A549 (cell line): Measurements from ENCODE around the gene BAIAP2L1. TPM values are rescaled to one million over a fixed set of nuclear protein-coding genes. Genes with fewer than 3 reads are reported as not detected.
"Not testable (repeated sequence)": the region's sequence is repeated elsewhere in the genome, so short reads cannot be mapped to it uniquely, and the experiment has no call there.

Experiments used
- ATAC-seq, 2 experiments: fragments of 200-7000 bp in 1 of 2; fragments of >200 bp in 1 of 2; cut with Nextera tagmentation in 1 of 2; cut with Tn5 transposase in 1 of 2; 3 replicates each; pipeline versions ENCODE4 v1.8.0 to v1.9.1; 2018 to 2020; ENCODE audit warnings: mild to moderate bottlenecking in 1 of 2, moderate library complexity in 1 of 2
- CTCF ChIA-PET: fragments of 300-600 bp; sonication (Branson Sonifier 250); formaldehyde crosslinking; extraction: SDS; loops from one replicate; lab custom pipeline; 2021; ENCODE audit warnings: antibody characterized with exemption, inconsistent platforms; lab: Yijun Ruan, JAX
- POLR2A ChIA-PET: fragments of 350-600 bp; formaldehyde crosslinking; extraction: SDS; loops from one replicate; lab custom pipeline; 2021; ENCODE audit warnings: antibody characterized with exemption, inconsistent platforms; lab: Yijun Ruan, JAX
- DNase-seq, 2 experiments: peaks; one replicate each; pipeline versions ENCODE4 v3.0.0 to v3.0.0-alpha.2; 2011 to 2016; ENCODE audit warnings: low read depth in 1 of 2, low spot score in 1 of 2
- FAIRE-seq: peaks from 2 replicates; lab custom pipeline; 2011; peaks lifted over from hg19 to GRCh38; lab: Jason Lieb, UNC
- H3K27ac ChIP-seq, 2 experiments: fragments of >200 bp; sonication (Bioruptor Twin); formaldehyde crosslinking; 3 replicates each; pipeline ENCODE4 v1.5.1; 2016 to 2017
- H3K4me1 ChIP-seq: fragments of >200 bp; sonication (Bioruptor Twin); formaldehyde crosslinking; 3 replicates; pipeline ENCODE4 v1.6.1; 2016
- H3K4me2 ChIP-seq: fragments of >200 bp; sonication (Bioruptor Twin); formaldehyde crosslinking; 3 replicates; pipeline ENCODE4 v1.6.1; 2016
- H3K4me3 ChIP-seq: fragments of >200 bp; sonication (Bioruptor Twin); formaldehyde crosslinking; 3 replicates; pipeline ENCODE4 v1.5.1; 2016
- H3K9me3 ChIP-seq: fragments of >200 bp; sonication (Bioruptor Twin); formaldehyde crosslinking; 3 replicates; pipeline ENCODE4 v1.6.1; 2016
- CBX2 ChIP-seq: fragments of 200-600 bp; sonication (generic); IDR thresholded peaks from 2 replicates; pipeline ENCODE4 v1.6.1; 2016; ENCODE audit warnings: low read depth, mild to moderate bottlenecking, borderline replicate concordance
- EHF ChIP-seq: fragments of 250-450 bp; sonication (Bioruptor Pico); IDR thresholded peaks from 2 replicates; pipeline ENCODE4 v1.5.0; 2020; ENCODE audit warnings: mild to moderate bottlenecking
- EP300 ChIP-seq, 2 experiments: fragments of >200 bp; sonication (Bioruptor Twin); formaldehyde crosslinking; IDR thresholded peaks; 2 replicates in 1 of 2; 3 replicates in 1 of 2; pipeline ENCODE4 v1.6.1; 2016 to 2017
- FOSL2 ChIP-seq, 2 experiments: fragments of 450-650 bp in 1 of 2; fragments of >200 bp in 1 of 2; sonication (Bioruptor Twin) in 1 of 2; formaldehyde crosslinking; IDR thresholded peaks; 2 replicates each; pipeline versions ENCODE4 v1.5.0 to v1.6.1; 2016 to 2020; ENCODE audit warnings: mild to moderate bottlenecking in 1 of 2, moderate library complexity in 1 of 2
- GATA3 ChIP-seq: IDR thresholded peaks from 2 replicates; pipeline ENCODE4 v1.6.1; 2012; ENCODE audit warnings: borderline replicate concordance
- HOXB13 ChIP-seq: fragments of 250-450 bp; sonication (Bioruptor Pico); IDR thresholded peaks from 2 replicates; pipeline ENCODE4 v1.5.0; 2020; ENCODE audit warnings: low read depth, mild to moderate bottlenecking, moderate library complexity
- JUNB ChIP-seq: fragments of >200 bp; sonication (Bioruptor Twin); formaldehyde crosslinking; IDR thresholded peaks from 2 replicates; pipeline ENCODE4 v1.6.1; 2016
- KDM1A ChIP-seq: fragments of 200-600 bp; sonication (generic); IDR thresholded peaks from 2 replicates; pipeline ENCODE4 v1.6.1; 2016; ENCODE audit warnings: low read depth, mild to moderate bottlenecking
- KDM5A ChIP-seq: fragments of 200-600 bp; sonication (generic); IDR thresholded peaks from 2 replicates; pipeline ENCODE4 v1.6.1; 2016; ENCODE audit warnings: antibody characterized with exemption, mild to moderate bottlenecking
- MAFK ChIP-seq: fragments of 450-650 bp; IDR thresholded peaks from 2 replicates; pipeline ENCODE4 v1.6.1; 2014; ENCODE audit not compliant: partially characterized antibody
- MAZ ChIP-seq: fragments of 150-350 bp; IDR thresholded peaks from 2 replicates; pipeline ENCODE4 v1.6.1; 2014; ENCODE audit warnings: antibody characterized with exemption, low read depth, low read length, borderline replicate concordance
- NFE2L2 ChIP-seq: fragments of 150-350 bp; conservative IDR thresholded peaks from 2 replicates; pipeline ENCODE4 v1.6.1; 2014; ENCODE audit warnings: low read length
- POLR2AphosphoS2 ChIP-seq: conservative IDR thresholded peaks from 2 replicates; pipeline ENCODE4 v1.6.1; 2012; ENCODE audit warnings: low read length, improper control_type of control experiment, inconsistent platforms
- RAD21 ChIP-seq, 2 experiments: fragments of >200 bp in 1 of 2; sonication (Bioruptor Twin) in 1 of 2; formaldehyde crosslinking in 1 of 2; IDR thresholded peaks in 1 of 2; conservative IDR thresholded peaks in 1 of 2; 2 replicates in 1 of 2; 3 replicates in 1 of 2; pipeline ENCODE4 v1.6.1; 2012 to 2018; ENCODE audit warnings: inconsistent platforms in 1 of 2
- RARB ChIP-seq: fragments of 250-450 bp; sonication (Bioruptor Pico); IDR thresholded peaks from 2 replicates; pipeline ENCODE4 v1.8.0; 2021; ENCODE audit warnings: mild to moderate bottlenecking, moderate library complexity
- RCOR1 ChIP-seq: fragments of 150-350 bp; IDR thresholded peaks from 2 replicates; pipeline ENCODE4 v1.6.1; 2014; ENCODE audit warnings: antibody characterized with exemption, low read length, low read depth
- RFX5 ChIP-seq: fragments of 450-650 bp; IDR thresholded peaks from 2 replicates; pipeline ENCODE4 v1.7.1; 2014; ENCODE audit warnings: antibody characterized with exemption, mild to moderate bottlenecking, moderate library complexity
- SREBF2 ChIP-seq: fragments of 450-650 bp; IDR thresholded peaks from 2 replicates; pipeline ENCODE4 v1.6.1; 2014; ENCODE audit warnings: mild to moderate bottlenecking, moderate library complexity
- ZC3H11A ChIP-seq: fragments of 450-650 bp; IDR thresholded peaks from 2 replicates; pipeline ENCODE4 v1.6.1; 2014; ENCODE audit warnings: antibody characterized with exemption, mild to moderate bottlenecking
- ZFP36 ChIP-seq: fragments of 450-650 bp; IDR thresholded peaks from 2 replicates; pipeline ENCODE4 v1.6.1; 2014; ENCODE audit warnings: borderline replicate concordance; ENCODE audit not compliant: partially characterized antibody
- WGBS: methylation state at CpG from one replicate; pipeline ENCODE4 v1.1.6; 2017; ENCODE audit errors: missing lambda C conversion rate; 5-methylcytosine and 5-hydroxymethylcytosine counted together
- polyA plus RNA-seq, 4 experiments: library from polyadenylated mRNA; depleted of rRNA in 3 of 4; stranded (reverse); fragments of >200 nt; fragmentation: RNase III in 1 of 4; extraction: RNeasy Plus Mini Kit Qiagen cat#74134 plus additional on column Dnase treatment in 1 of 4; gene quantifications; 2 replicates in 3 of 4; 3 replicates in 1 of 4; pipeline ENCODE4 v1.2.3, GENCODE V29; 2011 to 2017
- TF ChIP-seq, protein P1 (sequence below): fragments of >200 bp; sonication (Bioruptor Twin); formaldehyde crosslinking; IDR thresholded peaks from 3 replicates; pipeline ENCODE4 v1.6.1; 2016
- TF ChIP-seq, protein P2 (sequence below): fragments of 450-650 bp; IDR thresholded peaks from 2 replicates; pipeline ENCODE4 v1.6.1; 2014; ENCODE audit warnings: antibody characterized with exemption
- TF ChIP-seq, protein P3 (sequence below): fragments of >200 bp; sonication (Bioruptor Twin); formaldehyde crosslinking; IDR thresholded peaks from 2 replicates; pipeline ENCODE4 v1.6.1; 2016
- TF ChIP-seq, protein P4 (sequence below): fragments of 250-450 bp; sonication (Bioruptor Pico); IDR thresholded peaks from 2 replicates; pipeline ENCODE4 v1.5.0; 2021; ENCODE audit warnings: mild to moderate bottlenecking, moderate library complexity, borderline replicate concordance

The BAIAP2L1 gene
- polyA plus RNA-seq, 2 of the 4 experiments (the other 2 are of a cell fraction), result 39.4 to 89.3 TPM

DNA sequence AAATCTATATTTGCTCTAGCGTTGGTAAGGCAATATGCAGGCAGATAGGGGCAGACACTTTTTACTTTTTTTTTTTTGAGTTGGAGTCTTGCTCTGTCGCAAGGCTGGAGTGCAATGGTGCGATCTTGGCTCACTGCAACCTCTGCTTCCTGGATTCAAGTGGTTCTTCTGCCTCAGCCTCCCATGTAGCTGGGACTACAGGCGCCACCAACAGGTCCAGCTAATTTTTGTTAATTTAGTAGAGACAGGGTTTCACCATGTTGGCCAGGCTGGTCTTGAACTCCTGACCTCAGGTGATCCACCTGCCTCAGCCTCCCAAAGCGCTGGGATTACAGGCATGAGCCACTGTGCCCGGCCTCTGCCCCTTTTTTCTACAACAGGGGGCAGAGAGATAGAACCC lies 12.8 kb upstream of the BAIAP2L1 start:
- not testable (repeated sequence) for ATAC-seq
- POLR2A ChIA-PET, result interaction anchor here (0.6 kb wide), 1 partner anchor 51 kb away, joined by 3 read pairs; no protein-coding TSS in a partner anchor

DNA sequence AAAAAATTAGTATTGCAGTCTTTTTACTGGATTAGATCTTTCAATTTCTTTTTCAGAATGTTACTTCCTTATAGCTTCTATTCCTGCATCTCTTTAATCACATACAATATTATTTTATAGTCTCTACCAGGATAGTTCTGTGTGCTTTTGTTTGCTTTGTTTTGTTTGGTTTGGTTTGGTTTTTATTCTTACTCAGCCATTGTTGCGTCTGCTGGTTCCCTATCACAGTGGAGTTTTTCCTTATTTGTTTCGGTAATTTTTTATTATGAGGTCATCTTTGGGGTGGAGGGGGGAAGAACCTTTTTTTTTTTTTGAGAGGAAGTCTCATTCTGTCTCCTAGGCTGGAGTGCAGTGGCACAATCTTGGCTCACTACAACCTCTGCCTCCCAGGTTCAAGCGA lies 9.0 kb upstream of the BAIAP2L1 start:
- peak overlapping the region; percentile 60 for H3K4me2 ChIP-seq
- TF ChIP-seq, protein P1, sequence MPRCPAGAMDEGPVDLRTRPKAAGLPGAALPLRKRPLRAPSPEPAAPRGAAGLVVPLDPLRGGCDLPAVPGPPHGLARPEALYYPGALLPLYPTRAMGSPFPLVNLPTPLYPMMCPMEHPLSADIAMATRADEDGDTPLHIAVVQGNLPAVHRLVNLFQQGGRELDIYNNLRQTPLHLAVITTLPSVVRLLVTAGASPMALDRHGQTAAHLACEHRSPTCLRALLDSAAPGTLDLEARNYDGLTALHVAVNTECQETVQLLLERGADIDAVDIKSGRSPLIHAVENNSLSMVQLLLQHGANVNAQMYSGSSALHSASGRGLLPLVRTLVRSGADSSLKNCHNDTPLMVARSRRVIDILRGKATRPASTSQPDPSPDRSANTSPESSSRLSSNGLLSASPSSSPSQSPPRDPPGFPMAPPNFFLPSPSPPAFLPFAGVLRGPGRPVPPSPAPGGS, result no peak
- TF ChIP-seq EP300 (IDR thresholded peaks at IDR 0.05) (peak in 1 of 2 experiments; percentile 47; a peak in 1 of 5 replicates), FOSL2 (IDR thresholded peaks at IDR 0.05) (no peak), FOSL2 (CRISPR knock-in tag; IDR thresholded peaks at IDR 0.05) (peak; percentile 35; the same call in 1 of the 2 replicates), KDM5A (no peak), EHF (no peak), MAFK (peak; percentile 9), JUNB (peak; percentile 46; the same call in 1 of the 2 replicates), GATA3 (peak; percentile 26; the same call in 1 of the 2 replicates)
- TF ChIP-seq, all 56 proteins: peak for 5
- peak in 1 of 2 experiments; percentile 83 for DNase-seq
- ChIA-PET CTCF (interaction anchor here (0.7 to 11.7 kb wide), 5 partner anchors 9 to 431 kb away, joined by 3 to 192 read pairs (median 5); partner anchors contain the start of gene BAIAP2L1), POLR2A (interaction anchor here (0.6 to 1.2 kb wide), 3 partner anchors 9 to 40 kb away, joined by 4 to 7 read pairs (median 6); partner anchors contain the start of gene BAIAP2L1)
- peaks cover 30% of the 10 kb centered on the region for H3K4me1 ChIP-seq
- no peak overlapping the region for H3K4me3 ChIP-seq
- ATAC-seq, result peak; percentile 78 to 89
- peak overlapping the region; percentile 79 to 82 for H3K27ac ChIP-seq
- H3K9me3 ChIP-seq, result no peaks in the 10 kb centered on the region
- FAIRE-seq, result no peak
- 16% methylated on average over 3 of the region's 3 CpGs for WGBS

More for the DNA sequence above, 12.8 kb upstream of the BAIAP2L1 start:
- peaks cover 53% of the 10 kb centered on the region for H3K4me1 ChIP-seq
- H3K4me2 ChIP-seq, H3K4me3 ChIP-seq, FAIRE-seq, H3K9me3 ChIP-seq: not testable (repeated sequence)
- WGBS, result 83% methylated on average over 6 of the region's 6 CpGs
- DNase-seq, result peak in 1 of 2 experiments; percentile 26
- peak overlapping the region; percentile 4 to 50; a peak in 4 of 6 replicates for H3K27ac ChIP-seq
- TF ChIP-seq RAD21 (conservative IDR thresholded peaks at IDR 0.05 in 1 of 2, IDR thresholded peaks at IDR 0.05 in 1 of 2), result 0 out of 5 replicates have a peak, but pooled peaks of 1 of the 2 experiments have one; percentile 25
- CTCF ChIA-PET, result interaction anchor here (0.6 to 11.5 kb wide), 3 partner anchors 8 to 119 kb away, joined by 3 to 192 read pairs (median 3); partner anchors contain the start of gene BAIAP2L1

DNA sequence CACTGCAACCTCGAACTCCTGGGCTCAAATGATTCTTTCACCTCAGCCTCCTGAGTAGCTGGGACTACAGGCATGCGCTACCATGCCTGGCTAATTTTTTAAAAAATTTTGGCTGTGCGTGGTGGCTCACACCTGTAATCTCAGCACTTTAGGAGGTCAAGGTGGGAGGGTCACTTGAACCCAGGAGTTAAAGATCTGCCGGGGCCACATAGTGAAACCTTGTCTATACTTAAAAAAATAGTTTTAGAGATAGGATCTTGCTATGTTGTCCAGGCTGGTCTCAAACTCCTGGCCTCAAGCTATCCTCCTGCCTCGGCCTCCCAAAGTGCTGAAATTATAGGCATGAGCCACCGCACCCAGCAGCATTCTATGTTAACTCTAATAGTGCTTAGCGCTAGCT lies 7.3 kb upstream of the BAIAP2L1 start:
- H3K4me1 ChIP-seq, result peaks cover 30% of the 10 kb centered on the region
- DNase-seq, POLR2A ChIA-PET, H3K4me2 ChIP-seq, FAIRE-seq, H3K9me3 ChIP-seq, ATAC-seq, H3K4me3 ChIP-seq: not testable (repeated sequence)
- 94% methylated on average over 7 of the region's 7 CpGs for WGBS
- H3K27ac ChIP-seq, result peak overlapping the region; percentile 79 to 82; a peak in 4 of 6 replicates
- CTCF ChIA-PET, result interaction anchor here (0.8 to 11.7 kb wide), 6 partner anchors 10 to 433 kb away, joined by 3 to 192 read pairs (median 4); no protein-coding TSS in a partner anchor

DNA sequence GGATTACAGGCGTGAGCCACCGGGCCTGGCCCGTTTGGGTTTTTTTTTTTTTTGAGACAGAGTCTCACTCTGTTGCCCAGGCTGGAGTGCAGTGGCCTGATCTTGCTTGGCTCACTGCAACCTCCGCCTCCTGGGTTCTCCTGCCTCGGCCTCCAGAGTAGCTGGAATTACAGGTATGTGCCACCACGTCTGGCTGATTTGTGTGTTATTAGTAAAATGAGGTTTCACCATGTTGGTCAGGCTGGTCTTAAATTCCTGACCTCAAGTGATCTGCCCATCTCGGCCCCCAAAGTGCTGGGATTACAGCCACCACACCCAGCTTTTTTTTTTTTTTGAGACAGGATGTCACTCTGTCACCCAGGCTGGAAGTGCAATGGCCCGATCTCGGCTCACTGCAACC lies 5.9 kb upstream of the BAIAP2L1 start:
- 91% methylated on average over 9 of the region's 9 CpGs for WGBS
- peak overlapping the region in 1 of 2 experiments; percentile 7; a peak in 2 of 6 replicates for H3K27ac ChIP-seq
- DNase-seq (no peak), FAIRE-seq (no peak), ATAC-seq (no peak)
- H3K4me1 ChIP-seq, result peaks cover 32% of the 10 kb centered on the region
- H3K4me3 ChIP-seq, result no peak overlapping the region
- H3K9me3 ChIP-seq, result no peaks in the 10 kb centered on the region
- no peak overlapping the region for H3K4me2 ChIP-seq
- CTCF ChIA-PET, result interaction anchor here (0.9 to 11.7 kb wide), 6 partner anchors 12 to 434 kb away, joined by 3 to 192 read pairs (median 5); no protein-coding TSS in a partner anchor
- POLR2A ChIA-PET, result no interaction called here
- TF ChIP-seq ZFP36, result no peak
- TF ChIP-seq, protein P1, result no peak
- TF ChIP-seq NFE2L2, result no peak
- TF ChIP-seq RARB (CRISPR knock-in tag), result no peak
- TF ChIP-seq, protein P2, sequence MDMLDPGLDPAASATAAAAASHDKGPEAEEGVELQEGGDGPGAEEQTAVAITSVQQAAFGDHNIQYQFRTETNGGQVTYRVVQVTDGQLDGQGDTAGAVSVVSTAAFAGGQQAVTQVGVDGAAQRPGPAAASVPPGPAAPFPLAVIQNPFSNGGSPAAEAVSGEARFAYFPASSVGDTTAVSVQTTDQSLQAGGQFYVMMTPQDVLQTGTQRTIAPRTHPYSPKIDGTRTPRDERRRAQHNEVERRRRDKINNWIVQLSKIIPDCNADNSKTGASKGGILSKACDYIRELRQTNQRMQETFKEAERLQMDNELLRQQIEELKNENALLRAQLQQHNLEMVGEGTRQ, result no peak
- TF ChIP-seq, protein P3, sequence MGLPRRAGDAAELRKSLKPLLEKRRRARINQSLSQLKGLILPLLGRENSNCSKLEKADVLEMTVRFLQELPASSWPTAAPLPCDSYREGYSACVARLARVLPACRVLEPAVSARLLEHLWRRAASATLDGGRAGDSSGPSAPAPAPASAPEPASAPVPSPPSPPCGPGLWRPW, result no peak
- no peak for TF ChIP-seq POLR2AphosphoS2
- no peak for TF ChIP-seq MAZ
- TF ChIP-seq RFX5, result no peak
- no peak for TF ChIP-seq RCOR1
- TF ChIP-seq FOSL2 (IDR thresholded peaks at IDR 0.05), result no peak
- TF ChIP-seq FOSL2 (CRISPR knock-in tag; IDR thresholded peaks at IDR 0.05), result no peak
- TF ChIP-seq, protein P4, sequence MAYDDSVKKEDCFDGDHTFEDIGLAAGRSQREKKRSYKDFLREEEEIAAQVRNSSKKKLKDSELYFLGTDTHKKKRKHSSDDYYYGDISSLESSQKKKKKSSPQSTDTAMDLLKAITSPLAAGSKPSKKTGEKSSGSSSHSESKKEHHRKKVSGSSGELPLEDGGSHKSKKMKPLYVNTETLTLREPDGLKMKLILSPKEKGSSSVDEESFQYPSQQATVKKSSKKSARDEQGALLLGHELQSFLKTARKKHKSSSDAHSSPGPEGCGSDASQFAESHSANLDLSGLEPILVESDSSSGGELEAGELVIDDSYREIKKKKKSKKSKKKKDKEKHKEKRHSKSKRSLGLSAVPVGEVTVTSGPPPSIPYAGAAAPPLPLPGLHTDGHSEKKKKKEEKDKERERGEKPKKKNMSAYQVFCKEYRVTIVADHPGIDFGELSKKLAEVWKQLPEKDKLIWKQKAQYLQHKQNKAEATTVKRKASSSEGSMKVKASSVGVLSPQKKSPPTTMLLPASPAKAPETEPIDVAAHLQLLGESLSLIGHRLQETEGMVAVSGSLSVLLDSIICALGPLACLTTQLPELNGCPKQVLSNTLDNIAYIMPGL (CRISPR knock-in tag), result no peak
- no peak for TF ChIP-seq ZC3H11A
- no peak for TF ChIP-seq KDM1A
- TF ChIP-seq SREBF2, result no peak
- TF ChIP-seq CBX2, result no peak
- no peak for TF ChIP-seq HOXB13 (CRISPR knock-in tag)
